ENCODE results near the gene MLX. TPM values are rescaled to one million over a fixed set of nuclear protein-coding genes. Genes with fewer than 3 reads are reported as not detected.

Gene MLX
- total RNA-seq = 26.2 and 27.4 TPM in 2 replicates

GRCh38 chr17:42566883-42567573 lies at the start of gene MLX:
TSS of gene MLX (plus strand) at chr17:42567100. CDS start at chr17:42567125, 25 bp downstream.

DNA sequence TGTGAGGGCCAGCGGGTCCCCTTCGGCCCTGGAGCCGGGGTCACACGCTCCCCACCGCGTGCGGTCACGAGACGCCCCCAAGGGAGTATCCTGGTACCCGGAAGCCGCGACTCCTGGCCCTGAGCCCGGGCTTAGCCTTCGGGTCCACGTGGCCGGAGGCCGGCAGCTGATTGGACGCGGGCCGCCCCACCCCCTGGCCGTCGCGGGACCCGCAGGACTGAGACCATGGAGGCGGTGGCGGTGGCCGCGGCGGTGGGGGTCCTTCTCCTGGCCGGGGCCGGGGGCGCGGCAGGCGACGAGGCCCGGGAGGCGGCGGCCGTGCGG lies 30.9 kb upstream of the MLX start, which contains the start of gene NAGLU:
TSS of gene NAGLU (plus strand) at position 194 of the 324 bp plus-strand sequence. CDS start at position 226, 32 bp downstream.

GRCh38 chr17:42552736-42553135 lies 14.2 kb upstream of the MLX start, which contains the start of gene HSD17B1:
TSS of gene HSD17B1 (plus strand) at chr17:42552923. CDS start at chr17:42552934, 11 bp downstream.

DNA sequence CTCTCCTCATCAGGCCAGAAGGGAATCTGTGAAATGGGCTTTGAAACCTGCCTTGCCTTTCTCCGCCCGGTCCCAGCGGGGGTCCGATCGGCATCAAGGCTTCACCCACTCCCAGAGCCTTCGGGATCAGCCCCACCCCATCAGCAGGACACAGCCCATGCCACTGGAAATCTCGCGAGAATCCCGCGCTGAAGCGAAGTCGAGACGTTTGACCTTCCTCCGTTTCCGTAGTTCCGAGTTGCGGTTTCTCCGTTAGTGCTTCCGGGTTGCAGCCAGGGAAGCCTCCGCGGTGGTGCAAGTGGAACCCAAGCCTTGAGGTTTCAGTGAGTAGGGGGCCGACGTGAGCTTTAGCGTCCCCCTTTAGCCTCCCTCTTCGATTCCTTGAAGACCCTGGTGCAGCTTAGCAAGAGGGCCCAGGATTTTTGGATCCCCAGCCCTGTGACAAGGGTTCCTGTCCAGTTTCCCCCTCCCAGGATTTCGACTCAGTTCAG lies 5.0 kb upstream of the MLX start, which contains the start of gene COASY:
TSS of gene COASY (plus strand) at position 252 of the 491 bp plus-strand sequence. CDS start 475 bp downstream, outside the sequence.

DNA sequence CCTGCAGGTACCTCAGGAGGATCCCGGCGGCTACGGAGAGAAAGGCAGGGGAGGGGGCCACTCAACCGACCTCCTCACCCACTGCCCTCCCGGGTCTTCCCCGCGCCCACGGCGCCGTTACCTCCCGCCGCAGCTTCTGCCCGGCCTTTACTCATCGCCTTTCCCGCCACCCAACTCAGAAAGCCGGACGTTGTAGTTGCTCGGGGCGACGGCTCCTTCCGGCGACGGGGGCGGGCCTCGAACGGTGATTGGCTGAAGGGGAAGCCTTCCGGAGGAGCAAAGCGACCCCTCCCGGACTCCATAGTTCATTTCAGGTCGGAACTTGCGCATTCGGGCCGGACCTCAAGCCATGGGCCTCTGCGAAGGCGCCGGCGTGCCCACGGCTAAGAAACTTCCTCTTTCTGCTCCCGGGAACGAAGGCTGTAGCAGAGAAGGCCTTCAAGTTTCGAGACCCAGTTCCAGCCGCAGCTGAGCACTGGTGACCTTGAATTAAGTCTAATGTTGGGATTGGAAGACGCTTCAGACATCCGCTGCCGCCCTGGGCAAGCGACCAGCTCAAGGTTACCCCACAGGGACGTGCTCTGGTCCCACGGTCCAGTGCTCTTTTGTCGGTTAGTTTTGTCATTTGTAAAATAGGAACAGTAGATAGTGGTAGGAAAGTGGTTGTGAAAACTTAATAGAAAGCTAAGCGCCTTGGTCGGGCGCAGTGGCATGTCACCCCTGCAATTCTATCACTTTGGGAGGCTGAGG lies 10.8 kb downstream of the MLX start, which contains the start of gene PSMC3IP:
TSS of gene PSMC3IP (minus strand) at position 198 of the 750 bp plus-strand sequence. CDS start at position 155, 43 bp downstream.

GRCh38 chr17:42609182-42609813 lies 42.4 kb downstream of the MLX start, which contains the start of the genes RETREG3 and TUBG1:
TSS of gene RETREG3 (minus strand) at chr17:42609374. CDS start at chr17:42609324, 50 bp downstream.
TSS of gene TUBG1 (plus strand) at chr17:42609683. CDS start at chr17:42609738, 55 bp downstream.

Other genes starting within 250 kb of the MLX start
- gene STAT3, start 178.7 kb upstream of the MLX start, total RNA-seq = 59.0 and 101 TPM in 2 replicates
- gene CAVIN1, start 143.8 kb upstream of the MLX start, total RNA-seq = 224 and 302 TPM in 2 replicates
- 27.1 and 55.4 TPM in 2 replicates for gene ATP6V0A1, start 108.2 kb upstream of the MLX start, total RNA-seq
- 35.8 and 77.3 TPM in 2 replicates for gene NAGLU, start 30.9 kb upstream of the MLX start, total RNA-seq
- 1.1 and 4.4 TPM in 2 replicates for gene HSD17B1, start 14.2 kb upstream of the MLX start, total RNA-seq
- 44.5 and 55.6 TPM in 2 replicates for gene COASY, start 5.0 kb upstream of the MLX start, total RNA-seq
- gene PSMC3IP, start 10.6 kb downstream of the MLX start, total RNA-seq = 2.2 and 13.2 TPM in 2 replicates
- 40.9 and 65.5 TPM in 2 replicates for gene RETREG3, start 42.3 kb downstream of the MLX start, total RNA-seq
- gene TUBG1, start 42.6 kb downstream of the MLX start, total RNA-seq = 56.2 and 201 TPM in 2 replicates
- gene TUBG2, start 92.2 kb downstream of the MLX start, total RNA-seq = 17.1 and 18.9 TPM in 2 replicates
- 15.8 and 22.2 TPM in 2 replicates for gene PLEKHH3, start 109.9 kb downstream of the MLX start, total RNA-seq
- 5.4 and 13.8 TPM in 2 replicates for gene CCR10, start 114.7 kb downstream of the MLX start, total RNA-seq
- 9.8 and 15.8 TPM in 2 replicates for gene CNTNAP1, start 115.4 kb downstream of the MLX start, total RNA-seq
- gene EZH1, start 177.9 kb downstream of the MLX start, total RNA-seq = 5.2 and 15.0 TPM in 2 replicates
- gene RAMP2, start 194.1 kb downstream of the MLX start, total RNA-seq = 5.1 TPM in 2 replicates
- 123 and 129 TPM in 2 replicates for gene VPS25, start 206.3 kb downstream of the MLX start, total RNA-seq
- 4.8 and 6.7 TPM in 2 replicates for gene WNK4, start 213.5 kb downstream of the MLX start, total RNA-seq
- gene COA3, start 231.6 kb downstream of the MLX start, total RNA-seq = 73.0 and 80.6 TPM in 2 replicates
- gene CNTD1, start 231.8 kb downstream of the MLX start, total RNA-seq = not detected in 2 replicates